ENCODE data around the gene BCDIN3D.

Gene BCDIN3D

GRCh38 chr12:49824416-49824815 is 18.5 kb downstream of the BCDIN3D start:
- no peak for TF ChIP-seq CTCF (IDR thresholded peaks at IDR 0.05; ENCODE audit: low read depth, low read length)
- H3K4me3 ChIP-seq (ENCODE audit: low read depth, low read length): no peak overlapping the region

GRCh38 chr12:49823951-49824350 is 19.0 kb downstream of the BCDIN3D start:
- TF ChIP-seq CTCF (IDR thresholded peaks at IDR 0.05; ENCODE audit: low read depth, low read length): no peak
- H3K4me3 ChIP-seq (ENCODE audit: low read depth, low read length): no peak overlapping the region

GRCh38 chr12:49823350-49823749 is 19.6 kb downstream of the BCDIN3D start:
- H3K4me3 ChIP-seq (ENCODE audit: low read depth, low read length): no peak overlapping the region
- TF ChIP-seq CTCF (IDR thresholded peaks at IDR 0.05; ENCODE audit: low read depth, low read length): no peak

GRCh38 chr12:49821373-49822287 is 21.3 kb downstream of the BCDIN3D start:
- H3K4me3 ChIP-seq (ENCODE audit: low read depth, low read length): no peak overlapping the region
- TF ChIP-seq CTCF (IDR thresholded peaks at IDR 0.05; ENCODE audit: low read depth, low read length): no peak

GRCh38 chr12:49819786-49820185 is 23.1 kb downstream of the BCDIN3D start:
- H3K4me3 ChIP-seq (ENCODE audit: low read depth, low read length): no peak overlapping the region
- no peak for TF ChIP-seq CTCF (IDR thresholded peaks at IDR 0.05; ENCODE audit: low read depth, low read length)

GRCh38 chr12:49818241-49818895 is 24.5 kb downstream of the BCDIN3D start:
- no peak for TF ChIP-seq CTCF (IDR thresholded peaks at IDR 0.05; ENCODE audit: low read depth, low read length)
- no peak overlapping the region for H3K4me3 ChIP-seq (ENCODE audit: low read depth, low read length)

- H3K4me3 ChIP-seq (ENCODE audit: low read depth, low read length): no peak overlapping the region
- TF ChIP-seq CTCF (IDR thresholded peaks at IDR 0.05; ENCODE audit: low read depth, low read length): no peak
These were observed 29.8 kb downstream of the BCDIN3D start for GRCh38 chr12:49813131-49813530.

All from WI38 (cell line).